SU-DHL-6 (cell line): Measurements from ENCODE around the gene MOB3B.

Experiments
- EZH2phosphoT487 ChIP-seq: fragments of 200-600 bp; sonication (generic), shearing (Covaris generic); conservative IDR thresholded peaks from 2 replicates; pipeline ENCODE4 v1.6.1; 2018; ENCODE audit warnings: mild to moderate bottlenecking, antibody characterized with exemption, low read length, moderate library complexity, mixed read lengths
- TF ChIP-seq, protein P1 (sequence below): fragments of 200-600 bp; sonication (generic); IDR thresholded peaks from one replicate; pipeline ENCODE4 v1.5.1; 2017; ENCODE audit warnings: antibody characterized with exemption, mild to moderate bottlenecking, low read length, moderate library complexity; ENCODE audit not compliant: insufficient read depth, poor library complexity, severe bottlenecking

- TF ChIP-seq, protein P1, sequence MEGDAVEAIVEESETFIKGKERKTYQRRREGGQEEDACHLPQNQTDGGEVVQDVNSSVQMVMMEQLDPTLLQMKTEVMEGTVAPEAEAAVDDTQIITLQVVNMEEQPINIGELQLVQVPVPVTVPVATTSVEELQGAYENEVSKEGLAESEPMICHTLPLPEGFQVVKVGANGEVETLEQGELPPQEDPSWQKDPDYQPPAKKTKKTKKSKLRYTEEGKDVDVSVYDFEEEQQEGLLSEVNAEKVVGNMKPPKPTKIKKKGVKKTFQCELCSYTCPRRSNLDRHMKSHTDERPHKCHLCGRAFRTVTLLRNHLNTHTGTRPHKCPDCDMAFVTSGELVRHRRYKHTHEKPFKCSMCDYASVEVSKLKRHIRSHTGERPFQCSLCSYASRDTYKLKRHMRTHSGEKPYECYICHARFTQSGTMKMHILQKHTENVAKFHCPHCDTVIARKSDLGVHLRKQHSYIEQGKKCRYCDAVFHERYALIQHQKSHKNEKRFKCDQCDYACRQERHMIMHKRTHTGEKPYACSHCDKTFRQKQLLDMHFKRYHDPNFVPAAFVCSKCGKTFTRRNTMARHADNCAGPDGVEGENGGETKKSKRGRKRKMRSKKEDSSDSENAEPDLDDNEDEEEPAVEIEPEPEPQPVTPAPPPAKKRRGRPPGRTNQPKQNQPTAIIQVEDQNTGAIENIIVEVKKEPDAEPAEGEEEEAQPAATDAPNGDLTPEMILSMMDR, result no peak
- TF ChIP-seq EZH2phosphoT487, result no peak
Observed at GRCh38 chr9:27489087-27489876, 40.3 kb downstream of the MOB3B start.
